ENCODE data around the gene HIBCH. TPM values are rescaled to one million over a fixed set of nuclear protein-coding genes. Genes with fewer than 3 reads are reported as not detected.

The HIBCH gene
- polyA plus RNA-seq, 2 of the 4 experiments (the other 2 are of a cell fraction): 21.8 to 26.9 TPM

DNA sequence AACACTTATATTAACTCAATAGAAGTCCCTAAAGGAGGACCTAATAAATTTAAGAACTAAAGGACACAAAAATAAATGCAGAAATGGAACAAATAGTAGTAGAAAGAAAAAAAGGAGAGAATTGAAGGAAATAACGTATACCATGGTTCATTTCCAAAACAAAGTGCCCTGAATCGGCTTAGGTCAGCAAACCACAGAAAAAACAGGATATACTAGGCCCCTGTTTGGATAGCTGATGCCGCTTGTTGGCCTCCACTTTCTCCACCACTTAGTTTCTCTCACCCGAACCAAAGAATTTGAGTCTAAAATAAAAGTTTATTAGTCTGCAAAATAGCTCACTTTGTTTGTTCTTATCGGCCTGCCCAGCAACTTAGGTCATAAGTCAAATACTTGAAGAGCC lies 100.4 kb downstream of the HIBCH start:
- ATAC-seq: no peak
- H3K4me2 ChIP-seq: no peak overlapping the region
- WGBS (ENCODE audit: missing lambda C conversion rate): 90% methylated on average over 5 of the region's 5 CpGs
- no peak for TF ChIP-seq CHD2 (IDR thresholded peaks at IDR 0.05; ENCODE audit: low read length, partially characterized antibody)
- TF ChIP-seq, protein P1, sequence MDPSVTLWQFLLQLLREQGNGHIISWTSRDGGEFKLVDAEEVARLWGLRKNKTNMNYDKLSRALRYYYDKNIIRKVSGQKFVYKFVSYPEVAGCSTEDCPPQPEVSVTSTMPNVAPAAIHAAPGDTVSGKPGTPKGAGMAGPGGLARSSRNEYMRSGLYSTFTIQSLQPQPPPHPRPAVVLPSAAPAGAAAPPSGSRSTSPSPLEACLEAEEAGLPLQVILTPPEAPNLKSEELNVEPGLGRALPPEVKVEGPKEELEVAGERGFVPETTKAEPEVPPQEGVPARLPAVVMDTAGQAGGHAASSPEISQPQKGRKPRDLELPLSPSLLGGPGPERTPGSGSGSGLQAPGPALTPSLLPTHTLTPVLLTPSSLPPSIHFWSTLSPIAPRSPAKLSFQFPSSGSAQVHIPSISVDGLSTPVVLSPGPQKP (IDR thresholded peaks at IDR 0.05; ENCODE audit: low read depth, low read length): no peak
- no peak for TF ChIP-seq SMC3 (IDR thresholded peaks at IDR 0.05)
- TF ChIP-seq HOXB5 (CRISPR knock-in tag; IDR thresholded peaks at IDR 0.05): no peak
- no peak for TF ChIP-seq BHLHE40 (IDR thresholded peaks at IDR 0.05; ENCODE audit: low read depth, low read length)
- TF ChIP-seq HOXA7 (CRISPR knock-in tag; IDR thresholded peaks at IDR 0.05): no peak
- no peak for TF ChIP-seq SREBF2 (IDR thresholded peaks at IDR 0.05)
- TF ChIP-seq EP300 (IDR thresholded peaks at IDR 0.05): no peak
- TF ChIP-seq, protein P2, sequence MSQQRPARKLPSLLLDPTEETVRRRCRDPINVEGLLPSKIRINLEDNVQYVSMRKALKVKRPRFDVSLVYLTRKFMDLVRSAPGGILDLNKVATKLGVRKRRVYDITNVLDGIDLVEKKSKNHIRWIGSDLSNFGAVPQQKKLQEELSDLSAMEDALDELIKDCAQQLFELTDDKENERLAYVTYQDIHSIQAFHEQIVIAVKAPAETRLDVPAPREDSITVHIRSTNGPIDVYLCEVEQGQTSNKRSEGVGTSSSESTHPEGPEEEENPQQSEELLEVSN (IDR thresholded peaks at IDR 0.05; ENCODE audit: borderline replicate concordance, low read depth): no peak
- TF ChIP-seq HDAC2 (IDR thresholded peaks at IDR 0.05): no peak
- TF ChIP-seq, protein P3, sequence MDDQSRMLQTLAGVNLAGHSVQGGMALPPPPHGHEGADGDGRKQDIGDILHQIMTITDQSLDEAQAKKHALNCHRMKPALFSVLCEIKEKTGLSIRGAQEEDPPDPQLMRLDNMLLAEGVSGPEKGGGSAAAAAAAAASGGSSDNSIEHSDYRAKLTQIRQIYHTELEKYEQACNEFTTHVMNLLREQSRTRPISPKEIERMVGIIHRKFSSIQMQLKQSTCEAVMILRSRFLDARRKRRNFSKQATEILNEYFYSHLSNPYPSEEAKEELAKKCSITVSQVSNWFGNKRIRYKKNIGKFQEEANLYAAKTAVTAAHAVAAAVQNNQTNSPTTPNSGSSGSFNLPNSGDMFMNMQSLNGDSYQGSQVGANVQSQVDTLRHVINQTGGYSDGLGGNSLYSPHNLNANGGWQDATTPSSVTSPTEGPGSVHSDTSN (IDR thresholded peaks at IDR 0.05): no peak
- TF ChIP-seq RCOR1 (IDR thresholded peaks at IDR 0.05; ENCODE audit: low read depth, low read length): no peak
- TF ChIP-seq KDM5A (IDR thresholded peaks at IDR 0.05): no peak
- POLR2A ChIA-PET: no interaction called here
- no peak overlapping the region for H3K4me3 ChIP-seq
- no peak for FAIRE-seq
- CTCF ChIA-PET: interaction anchor here (1.4 to 1.5 kb wide), 2 partner anchors 12 to 40 kb away, joined by 3 to 5 read pairs; no protein-coding TSS in a partner anchor
- H3K4me1 ChIP-seq: no peaks in the 10 kb centered on the region
- H3K27ac ChIP-seq: no peak overlapping the region
- no peaks in the 10 kb centered on the region for H3K9me3 ChIP-seq
- no peak for DNase-seq (ENCODE audit: low read depth in 1 of 2, low spot score in 1 of 2)

DNA sequence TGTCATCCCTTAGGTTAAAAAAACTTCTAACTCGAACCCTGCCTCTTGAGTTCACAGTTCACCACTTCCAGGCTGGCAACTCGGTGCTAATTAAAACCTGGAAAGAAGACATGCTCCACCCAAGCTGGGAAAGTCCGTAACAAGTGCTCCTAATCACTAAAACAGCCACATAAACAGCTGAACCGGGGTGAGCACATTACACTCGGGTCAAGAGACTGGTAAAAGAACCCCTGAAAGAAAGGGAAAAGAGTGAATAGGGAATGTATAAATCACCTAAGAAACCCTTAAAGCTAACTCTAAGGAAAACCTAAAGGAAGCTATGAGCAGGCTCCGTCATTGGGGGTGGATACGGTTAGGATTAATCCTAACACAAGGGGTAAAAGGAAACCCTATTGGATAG lies 102.0 kb downstream of the HIBCH start:
- DNase-seq (ENCODE audit: low read depth in 1 of 2, low spot score in 1 of 2) (no peak), FAIRE-seq (no peak), ATAC-seq (no peak)
- Histone ChIP-seq H3K27ac (no peak overlapping the region), H3K4me3 (no peak overlapping the region), H3K4me2 (no peak overlapping the region), H3K4me1 (no peaks in the 10 kb centered on the region), H3K9me3 (no peaks in the 10 kb centered on the region)
- ChIA-PET CTCF (interaction anchor here (1.4 kb wide), 1 partner anchor 46 kb away, joined by 3 read pairs; no protein-coding TSS in a partner anchor), POLR2A (no interaction called here)
- TF ChIP-seq CBX8 (IDR thresholded peaks at IDR 0.05) (no peak), RAD21 (conservative IDR thresholded peaks at IDR 0.05 in 1 of 2, IDR thresholded peaks at IDR 0.05 in 1 of 2) (no peak), JUNB (IDR thresholded peaks at IDR 0.05) (no peak), CHD4 (IDR thresholded peaks at IDR 0.05; ENCODE audit: borderline replicate concordance) (no peak), TP53 (CRISPR knock-in tag; IDR thresholded peaks at IDR 0.05) (no peak), EP300 (IDR thresholded peaks at IDR 0.05) (no peak), FOSB (CRISPR knock-in tag; IDR thresholded peaks at IDR 0.05) (no peak), HOXA7 (CRISPR knock-in tag; IDR thresholded peaks at IDR 0.05) (no peak), SREBF2 (IDR thresholded peaks at IDR 0.05) (no peak), KDM1A (IDR thresholded peaks at IDR 0.05; ENCODE audit: low read depth) (no peak), GATA3 (IDR thresholded peaks at IDR 0.05; ENCODE audit: borderline replicate concordance) (no peak), TFCP2L1 (CRISPR knock-in tag; IDR thresholded peaks at IDR 0.05) (no peak), NR3C1 (IDR thresholded peaks at IDR 0.05) (no peak), ZNF302 (CRISPR knock-in tag; IDR thresholded peaks at IDR 0.05) (no peak), RNF2 (IDR thresholded peaks at IDR 0.05; ENCODE audit: borderline replicate concordance, low read depth) (no peak)
- TF ChIP-seq, protein P4, sequence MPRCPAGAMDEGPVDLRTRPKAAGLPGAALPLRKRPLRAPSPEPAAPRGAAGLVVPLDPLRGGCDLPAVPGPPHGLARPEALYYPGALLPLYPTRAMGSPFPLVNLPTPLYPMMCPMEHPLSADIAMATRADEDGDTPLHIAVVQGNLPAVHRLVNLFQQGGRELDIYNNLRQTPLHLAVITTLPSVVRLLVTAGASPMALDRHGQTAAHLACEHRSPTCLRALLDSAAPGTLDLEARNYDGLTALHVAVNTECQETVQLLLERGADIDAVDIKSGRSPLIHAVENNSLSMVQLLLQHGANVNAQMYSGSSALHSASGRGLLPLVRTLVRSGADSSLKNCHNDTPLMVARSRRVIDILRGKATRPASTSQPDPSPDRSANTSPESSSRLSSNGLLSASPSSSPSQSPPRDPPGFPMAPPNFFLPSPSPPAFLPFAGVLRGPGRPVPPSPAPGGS (IDR thresholded peaks at IDR 0.05): no peak
- TF ChIP-seq, protein P3 (IDR thresholded peaks at IDR 0.05): no peak
- TF ChIP-seq, protein P5, sequence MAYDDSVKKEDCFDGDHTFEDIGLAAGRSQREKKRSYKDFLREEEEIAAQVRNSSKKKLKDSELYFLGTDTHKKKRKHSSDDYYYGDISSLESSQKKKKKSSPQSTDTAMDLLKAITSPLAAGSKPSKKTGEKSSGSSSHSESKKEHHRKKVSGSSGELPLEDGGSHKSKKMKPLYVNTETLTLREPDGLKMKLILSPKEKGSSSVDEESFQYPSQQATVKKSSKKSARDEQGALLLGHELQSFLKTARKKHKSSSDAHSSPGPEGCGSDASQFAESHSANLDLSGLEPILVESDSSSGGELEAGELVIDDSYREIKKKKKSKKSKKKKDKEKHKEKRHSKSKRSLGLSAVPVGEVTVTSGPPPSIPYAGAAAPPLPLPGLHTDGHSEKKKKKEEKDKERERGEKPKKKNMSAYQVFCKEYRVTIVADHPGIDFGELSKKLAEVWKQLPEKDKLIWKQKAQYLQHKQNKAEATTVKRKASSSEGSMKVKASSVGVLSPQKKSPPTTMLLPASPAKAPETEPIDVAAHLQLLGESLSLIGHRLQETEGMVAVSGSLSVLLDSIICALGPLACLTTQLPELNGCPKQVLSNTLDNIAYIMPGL (CRISPR knock-in tag; IDR thresholded peaks at IDR 0.05; ENCODE audit: borderline replicate concordance): no peak
- TF ChIP-seq, protein P6, sequence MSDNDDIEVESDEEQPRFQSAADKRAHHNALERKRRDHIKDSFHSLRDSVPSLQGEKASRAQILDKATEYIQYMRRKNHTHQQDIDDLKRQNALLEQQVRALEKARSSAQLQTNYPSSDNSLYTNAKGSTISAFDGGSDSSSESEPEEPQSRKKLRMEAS (IDR thresholded peaks at IDR 0.05): no peak
- TF ChIP-seq, protein P7, sequence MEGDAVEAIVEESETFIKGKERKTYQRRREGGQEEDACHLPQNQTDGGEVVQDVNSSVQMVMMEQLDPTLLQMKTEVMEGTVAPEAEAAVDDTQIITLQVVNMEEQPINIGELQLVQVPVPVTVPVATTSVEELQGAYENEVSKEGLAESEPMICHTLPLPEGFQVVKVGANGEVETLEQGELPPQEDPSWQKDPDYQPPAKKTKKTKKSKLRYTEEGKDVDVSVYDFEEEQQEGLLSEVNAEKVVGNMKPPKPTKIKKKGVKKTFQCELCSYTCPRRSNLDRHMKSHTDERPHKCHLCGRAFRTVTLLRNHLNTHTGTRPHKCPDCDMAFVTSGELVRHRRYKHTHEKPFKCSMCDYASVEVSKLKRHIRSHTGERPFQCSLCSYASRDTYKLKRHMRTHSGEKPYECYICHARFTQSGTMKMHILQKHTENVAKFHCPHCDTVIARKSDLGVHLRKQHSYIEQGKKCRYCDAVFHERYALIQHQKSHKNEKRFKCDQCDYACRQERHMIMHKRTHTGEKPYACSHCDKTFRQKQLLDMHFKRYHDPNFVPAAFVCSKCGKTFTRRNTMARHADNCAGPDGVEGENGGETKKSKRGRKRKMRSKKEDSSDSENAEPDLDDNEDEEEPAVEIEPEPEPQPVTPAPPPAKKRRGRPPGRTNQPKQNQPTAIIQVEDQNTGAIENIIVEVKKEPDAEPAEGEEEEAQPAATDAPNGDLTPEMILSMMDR (IDR thresholded peaks at IDR 0.05): no peak
- 84% methylated on average over 7 of the region's 7 CpGs for WGBS (ENCODE audit: missing lambda C conversion rate)

All from A549 (cell line).